Fibroblast of villous mesenchyme (primary cell): ENCODE measurements around the gene ANKRD45. TPM values are rescaled to one million over a fixed set of nuclear protein-coding genes. Genes with fewer than 3 reads are reported as not detected.

Experiments
- DNase-seq: peaks from one replicate; pipeline ENCODE4 v3.0.0-alpha.2; 2010; ENCODE audit warnings: low read depth
- H3K4me3 ChIP-seq: 2 replicates; pipeline ENCODE4 v1.5.1; 2011; ENCODE audit warnings: low read depth, mild to moderate bottlenecking, low read length
- total RNA-seq: library from RNA; depleted of rRNA; stranded (reverse); fragments of >200 nt; gene quantifications from 2 replicates; pipeline ENCODE4 v1.2.3, GENCODE V29; 2012
- TF ChIP-seq, protein P1 (sequence below): IDR thresholded peaks from 2 replicates; pipeline ENCODE4 v1.5.1; 2012; ENCODE audit warnings: low read depth, mild to moderate bottlenecking, low read length; ENCODE audit not compliant: insufficient read depth

The ANKRD45 gene, protein sequence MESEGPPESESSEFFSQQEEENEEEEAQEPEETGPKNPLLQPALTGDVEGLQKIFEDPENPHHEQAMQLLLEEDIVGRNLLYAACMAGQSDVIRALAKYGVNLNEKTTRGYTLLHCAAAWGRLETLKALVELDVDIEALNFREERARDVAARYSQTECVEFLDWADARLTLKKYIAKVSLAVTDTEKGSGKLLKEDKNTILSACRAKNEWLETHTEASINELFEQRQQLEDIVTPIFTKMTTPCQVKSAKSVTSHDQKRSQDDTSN
- total RNA-seq: 0.43 TPM in 1 of 2 replicates, not detected in the other

DNA sequence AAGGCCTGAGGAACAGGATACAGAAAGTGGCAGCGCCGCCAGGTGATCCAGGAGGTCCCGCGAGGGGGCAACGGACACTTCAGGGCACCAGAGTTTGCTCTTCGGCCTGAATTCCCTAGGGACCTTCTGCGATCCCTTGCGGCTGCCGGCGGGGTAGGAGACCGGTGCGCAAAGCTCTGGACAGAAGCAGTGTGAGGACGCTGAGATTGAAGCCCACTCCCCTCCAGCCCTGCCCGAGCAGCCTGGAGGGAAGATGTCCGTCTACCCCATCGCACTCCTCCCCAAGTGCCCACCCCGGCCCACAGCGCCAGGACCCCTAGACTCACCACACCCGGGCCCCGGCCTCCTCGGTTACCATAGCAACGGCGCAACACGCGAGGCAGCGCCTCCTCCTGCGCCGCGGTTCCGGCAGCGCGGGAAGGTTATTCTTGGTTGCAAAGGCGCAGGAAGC, at the start of gene ANKRD45:
Gene ANKRD45, minus strand, starts transcription at position 361 of the 451 bp plus-strand sequence. CDS start 10,433 bp downstream, outside the sequence.
- peak within 1 kb of the TSS; percentile 24 for H3K4me3 ChIP-seq
- peak; percentile 14 for DNase-seq
- TF ChIP-seq, protein P1, sequence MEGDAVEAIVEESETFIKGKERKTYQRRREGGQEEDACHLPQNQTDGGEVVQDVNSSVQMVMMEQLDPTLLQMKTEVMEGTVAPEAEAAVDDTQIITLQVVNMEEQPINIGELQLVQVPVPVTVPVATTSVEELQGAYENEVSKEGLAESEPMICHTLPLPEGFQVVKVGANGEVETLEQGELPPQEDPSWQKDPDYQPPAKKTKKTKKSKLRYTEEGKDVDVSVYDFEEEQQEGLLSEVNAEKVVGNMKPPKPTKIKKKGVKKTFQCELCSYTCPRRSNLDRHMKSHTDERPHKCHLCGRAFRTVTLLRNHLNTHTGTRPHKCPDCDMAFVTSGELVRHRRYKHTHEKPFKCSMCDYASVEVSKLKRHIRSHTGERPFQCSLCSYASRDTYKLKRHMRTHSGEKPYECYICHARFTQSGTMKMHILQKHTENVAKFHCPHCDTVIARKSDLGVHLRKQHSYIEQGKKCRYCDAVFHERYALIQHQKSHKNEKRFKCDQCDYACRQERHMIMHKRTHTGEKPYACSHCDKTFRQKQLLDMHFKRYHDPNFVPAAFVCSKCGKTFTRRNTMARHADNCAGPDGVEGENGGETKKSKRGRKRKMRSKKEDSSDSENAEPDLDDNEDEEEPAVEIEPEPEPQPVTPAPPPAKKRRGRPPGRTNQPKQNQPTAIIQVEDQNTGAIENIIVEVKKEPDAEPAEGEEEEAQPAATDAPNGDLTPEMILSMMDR: no peak

DNA sequence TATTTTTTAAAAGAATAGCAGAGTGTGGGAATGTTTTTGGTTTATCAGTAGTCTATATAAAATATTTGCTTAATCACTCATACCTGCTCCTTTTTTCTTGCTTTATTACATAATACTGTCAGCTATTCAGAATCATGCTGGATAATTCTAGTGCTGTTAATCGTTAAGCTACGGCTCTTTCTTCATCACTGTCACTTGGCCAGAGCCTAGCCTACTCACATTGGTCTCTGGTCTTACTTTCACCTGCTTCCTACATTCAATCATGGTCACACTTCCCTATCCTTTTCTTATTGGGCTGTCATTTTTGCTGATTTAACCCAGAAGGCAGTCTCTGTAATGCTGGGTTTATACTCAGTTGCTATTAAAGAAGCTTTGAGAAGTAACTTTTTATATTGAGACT, 47.6 kb upstream of the ANKRD45 start:
- TF ChIP-seq, protein P1: no peak
- DNase-seq: no peak
- no peak overlapping the region for H3K4me3 ChIP-seq

DNA sequence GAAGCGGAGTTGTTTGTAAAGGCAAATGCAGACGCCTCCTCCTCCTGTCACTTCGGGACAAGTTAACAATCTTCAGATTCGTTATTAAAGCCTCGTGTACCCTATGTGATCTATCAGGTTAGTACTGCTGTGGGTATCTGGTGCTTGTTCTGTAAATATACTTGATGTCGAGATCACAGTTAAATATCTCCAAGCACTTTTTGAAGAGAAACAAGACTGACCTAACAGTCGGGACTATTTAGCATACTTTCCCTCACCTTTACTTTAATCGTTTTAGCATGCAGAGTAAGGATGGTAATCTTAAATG, 45.8 kb upstream of the ANKRD45 start:
- H3K4me3 ChIP-seq: peak overlapping the region; percentile 90
- DNase-seq: no peak
- TF ChIP-seq, protein P1: no peak

DNA sequence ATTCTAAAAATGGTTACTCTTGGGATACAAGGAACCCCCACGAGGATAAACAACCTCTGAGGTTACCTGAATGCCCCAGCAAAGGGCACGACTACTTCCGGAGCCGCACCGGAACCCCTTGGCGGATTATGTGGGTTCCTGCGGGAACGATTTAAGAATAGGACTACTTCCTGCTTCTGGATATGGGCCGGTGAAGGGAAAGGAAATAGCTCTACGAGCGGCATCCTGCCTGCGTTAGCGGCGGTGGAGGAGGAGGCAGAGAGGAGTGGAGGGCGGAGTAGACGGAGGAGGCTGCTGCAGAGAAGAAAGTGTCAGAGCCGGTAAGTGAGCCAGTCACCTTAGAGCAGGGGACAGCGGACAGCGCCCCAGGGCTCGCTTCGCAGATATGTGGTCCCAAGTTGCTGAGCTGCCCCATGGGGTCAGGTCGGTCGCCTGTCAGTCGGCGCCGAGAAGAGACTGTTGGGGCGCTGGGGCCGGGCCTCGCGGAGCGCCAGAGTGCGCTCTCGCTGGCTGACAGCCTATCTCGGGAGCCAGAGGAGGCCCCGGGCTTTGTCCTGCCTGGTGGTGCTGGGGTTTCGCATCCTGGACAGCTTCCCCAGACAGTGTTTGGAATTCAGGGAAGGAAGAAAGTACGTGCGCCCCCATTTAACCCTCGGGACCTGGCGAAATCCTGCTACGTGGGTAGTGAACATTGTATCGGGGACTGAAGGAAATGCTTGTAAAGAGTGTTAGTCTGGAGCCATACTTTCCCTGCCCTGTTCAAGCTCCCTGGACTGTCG, 45.3 kb upstream of the ANKRD45 start, which contains the start of gene KLHL20:
Gene KLHL20, plus strand, starts transcription at position 223 of the 779 bp plus-strand sequence. CDS start 1,063 bp downstream, outside the sequence.
- TF ChIP-seq, protein P1: no peak
- peak; percentile 92 for DNase-seq
- peak within 1 kb of the TSS; percentile 90 for H3K4me3 ChIP-seq

DNA sequence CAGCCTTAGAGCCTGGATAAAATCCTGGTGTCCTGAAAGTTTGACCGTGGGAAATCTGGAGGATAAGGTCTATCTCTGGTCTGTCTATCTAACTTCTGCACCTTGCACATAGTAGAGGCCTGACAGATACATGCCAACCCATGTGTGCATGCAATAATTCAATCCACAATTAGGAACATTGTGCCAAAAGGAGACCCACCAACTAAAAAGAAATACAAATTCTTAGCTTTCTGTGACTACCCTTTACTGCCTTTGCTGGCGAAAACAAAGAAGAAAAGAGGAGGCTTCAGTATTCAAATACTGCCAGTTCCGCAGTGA, 44.7 kb upstream of the ANKRD45 start:
- no peak for DNase-seq
- H3K4me3 ChIP-seq: peak overlapping the region; percentile 90
- TF ChIP-seq, protein P1: no peak

DNA sequence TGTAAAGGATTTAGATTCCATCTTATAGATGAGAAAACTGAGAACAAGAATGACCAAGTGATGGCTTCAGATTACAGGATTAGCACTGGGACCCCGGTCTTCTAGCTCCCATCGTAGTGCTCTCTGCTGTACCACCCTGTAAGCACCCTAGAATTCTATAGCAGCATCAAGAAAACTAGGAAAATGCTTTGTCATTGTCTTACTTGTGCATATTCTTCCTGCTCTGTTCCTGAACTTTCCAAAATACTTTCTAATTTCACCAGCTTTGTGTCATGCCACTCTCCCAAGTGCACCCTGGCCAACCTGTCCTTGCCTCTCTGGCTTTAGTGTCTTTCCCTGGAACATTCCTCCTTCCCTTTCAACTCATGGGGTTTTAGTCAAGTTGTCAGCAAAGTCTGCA, 39.1 kb upstream of the ANKRD45 start:
- no peak overlapping the region for H3K4me3 ChIP-seq
- DNase-seq: no peak
- TF ChIP-seq, protein P1: no peak
